OCI-LY1 (cell line): Measurements from ENCODE around the gene ZBTB38.

Experiments used
- H2AFZ ChIP-seq: fragments of 200-600 bp; sonication (generic), shearing (Covaris generic); 2 replicates; pipeline ENCODE4 v1.6.0; 2014; ENCODE audit warnings: antibody characterized with exemption, mild to moderate bottlenecking, low read length
- H3F3A ChIP-seq: fragments of 200-600 bp; sonication (generic), shearing (Covaris generic); 2 replicates; pipeline ENCODE4 v1.6.0; 2014; ENCODE audit warnings: mild to moderate bottlenecking, antibody characterized with exemption, low read length, moderate library complexity; ENCODE audit not compliant: insufficient read depth
- H3K27ac ChIP-seq: fragments of 200-600 bp; sonication (generic); 2 replicates; pipeline ENCODE4 v1.5.1; 2014; ENCODE audit warnings: low read length, mixed run types, mild to moderate bottlenecking, low read depth; ENCODE audit not compliant: poor library complexity, severe bottlenecking
- H3K27me3 ChIP-seq: fragments of 200-600 bp; sonication (generic); 2 replicates; pipeline ENCODE4 v1.6.0; 2014; ENCODE audit warnings: antibody characterized with exemption, mild to moderate bottlenecking, low read length, moderate library complexity; ENCODE audit not compliant: insufficient read depth
- H3K36me3 ChIP-seq: fragments of 200-600 bp; sonication (generic); 2 replicates; pipeline ENCODE4 v1.6.1; 2014; ENCODE audit warnings: mild to moderate bottlenecking, antibody characterized with exemption, low read length, moderate library complexity, mixed read lengths; ENCODE audit not compliant: insufficient read depth
- H3K4me1 ChIP-seq: fragments of 200-600 bp; sonication (generic); 2 replicates; pipeline ENCODE4 v1.5.1; 2014; ENCODE audit warnings: mild to moderate bottlenecking, low read length, moderate library complexity; ENCODE audit not compliant: insufficient read depth, severe bottlenecking
- H3K4me2 ChIP-seq: fragments of 200-600 bp; sonication (generic), shearing (Covaris generic); 2 replicates; pipeline ENCODE4 v1.6.1; 2014; ENCODE audit warnings: low read length
- H3K4me3 ChIP-seq: fragments of 200-600 bp; sonication (generic); 2 replicates; pipeline ENCODE4 v1.5.1; 2014; ENCODE audit warnings: low read length, low read depth, mild to moderate bottlenecking, mixed read lengths; ENCODE audit not compliant: poor library complexity, severe bottlenecking
- H3K79me2 ChIP-seq: fragments of 200-600 bp; shearing (Covaris generic); 2 replicates; pipeline ENCODE4 v1.6.1; 2016; ENCODE audit warnings: mixed run types, low read length, mixed read lengths; ENCODE audit not compliant: insufficient read depth
- H3K9ac ChIP-seq: fragments of 200-600 bp; sonication (generic), shearing (Covaris generic); 2 replicates; pipeline ENCODE4 v1.6.1; 2014; ENCODE audit warnings: mild to moderate bottlenecking, low read length, mixed read lengths
- H3K9me2 ChIP-seq: fragments of 200-600 bp; sonication (generic), shearing (Covaris generic); 2 replicates; pipeline ENCODE4 v1.6.1; 2014; ENCODE audit warnings: low read depth, mild to moderate bottlenecking, low read length, mixed read lengths
- H3K9me3 ChIP-seq: fragments of 200-600 bp; shearing (Covaris generic); 2 replicates; pipeline ENCODE4 v1.6.1; 2014; ENCODE audit warnings: low read length, mixed read lengths
- H4K20me1 ChIP-seq: fragments of 200-600 bp; sonication (generic), shearing (Covaris generic); 2 replicates; pipeline ENCODE4 v1.6.0; 2016; ENCODE audit warnings: mild to moderate bottlenecking, low read length; ENCODE audit not compliant: insufficient read depth
- EZH2 ChIP-seq: fragments of 200-600 bp; sonication (generic), shearing (Covaris generic); IDR thresholded peaks from 2 replicates; pipeline ENCODE4 v1.8.0; 2017; ENCODE audit warnings: borderline replicate concordance, mixed run types, mild to moderate bottlenecking, antibody characterized with exemption, low read length, moderate library complexity, mixed read lengths
- TF ChIP-seq, protein P1 (sequence below): fragments of 200-600 bp; sonication (generic), shearing (Covaris generic); IDR thresholded peaks from 2 replicates; pipeline ENCODE4 v1.5.1; 2017; ENCODE audit warnings: mild to moderate bottlenecking, antibody characterized with exemption, low read length, moderate library complexity, mixed read lengths

The ZBTB38 gene

GRCh38 chr3:141328286-141329166 is 39.8 kb upstream of the ZBTB38 start:
- no peak overlapping the region for H2AFZ ChIP-seq
- no peaks in the 10 kb centered on the region for H3K4me1 ChIP-seq
- no peak overlapping the region for H3K27ac ChIP-seq

GRCh38 chr3:141330235-141330634 is 38.1 kb upstream of the ZBTB38 start:
- Histone ChIP-seq H3K4me2 (no peak overlapping the region), H3K9me3 (no peaks in the 10 kb centered on the region), H3K27me3 (no peaks in the 10 kb centered on the region), H3K9me2 (no peaks in the 10 kb centered on the region), H4K20me1 (no peaks in the 10 kb centered on the region), H3K79me2 (no peaks in the 10 kb centered on the region), H3K9ac (no peak overlapping the region), H3K4me1 (no peaks in the 10 kb centered on the region), H2AFZ (no peak overlapping the region), H3K27ac (no peak overlapping the region), H3K36me3 (no peaks in the 10 kb centered on the region), H3K4me3 (no peak overlapping the region), H3F3A (no peaks in the 10 kb centered on the region)
- TF ChIP-seq, protein P1, sequence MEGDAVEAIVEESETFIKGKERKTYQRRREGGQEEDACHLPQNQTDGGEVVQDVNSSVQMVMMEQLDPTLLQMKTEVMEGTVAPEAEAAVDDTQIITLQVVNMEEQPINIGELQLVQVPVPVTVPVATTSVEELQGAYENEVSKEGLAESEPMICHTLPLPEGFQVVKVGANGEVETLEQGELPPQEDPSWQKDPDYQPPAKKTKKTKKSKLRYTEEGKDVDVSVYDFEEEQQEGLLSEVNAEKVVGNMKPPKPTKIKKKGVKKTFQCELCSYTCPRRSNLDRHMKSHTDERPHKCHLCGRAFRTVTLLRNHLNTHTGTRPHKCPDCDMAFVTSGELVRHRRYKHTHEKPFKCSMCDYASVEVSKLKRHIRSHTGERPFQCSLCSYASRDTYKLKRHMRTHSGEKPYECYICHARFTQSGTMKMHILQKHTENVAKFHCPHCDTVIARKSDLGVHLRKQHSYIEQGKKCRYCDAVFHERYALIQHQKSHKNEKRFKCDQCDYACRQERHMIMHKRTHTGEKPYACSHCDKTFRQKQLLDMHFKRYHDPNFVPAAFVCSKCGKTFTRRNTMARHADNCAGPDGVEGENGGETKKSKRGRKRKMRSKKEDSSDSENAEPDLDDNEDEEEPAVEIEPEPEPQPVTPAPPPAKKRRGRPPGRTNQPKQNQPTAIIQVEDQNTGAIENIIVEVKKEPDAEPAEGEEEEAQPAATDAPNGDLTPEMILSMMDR: no peak
- no peak for TF ChIP-seq EZH2

More at GRCh38 chr3:141328286-141329166, 39.8 kb upstream of the ZBTB38 start:
- Histone ChIP-seq H3K27me3 (no peaks in the 10 kb centered on the region), H3K36me3 (no peaks in the 10 kb centered on the region), H3K79me2 (no peaks in the 10 kb centered on the region), H3K4me2 (no peak overlapping the region), H3K9me3 (no peaks in the 10 kb centered on the region), H3K9ac (no peak overlapping the region), H4K20me1 (no peaks in the 10 kb centered on the region), H3K9me2 (no peaks in the 10 kb centered on the region), H3K4me3 (no peak overlapping the region), H3F3A (no peaks in the 10 kb centered on the region)
- no peak for TF ChIP-seq EZH2
- TF ChIP-seq, protein P1: no peak

- Histone ChIP-seq H3K4me1 (no peaks in the 10 kb centered on the region), H3K27ac (no peak overlapping the region)
Measured at GRCh38 chr3:141330718-141331376, 37.5 kb upstream of the ZBTB38 start.

More at GRCh38 chr3:141330718-141331376, 37.5 kb upstream of the ZBTB38 start:
- no peaks in the 10 kb centered on the region for H3K9me3 ChIP-seq
- H3K27me3 ChIP-seq: no peaks in the 10 kb centered on the region
- TF ChIP-seq, protein P1: no peak
- no peak for TF ChIP-seq EZH2
- no peak overlapping the region for H3K4me2 ChIP-seq
- H4K20me1 ChIP-seq: no peaks in the 10 kb centered on the region
- H2AFZ ChIP-seq: no peak overlapping the region
- no peaks in the 10 kb centered on the region for H3K9me2 ChIP-seq
- no peaks in the 10 kb centered on the region for H3K36me3 ChIP-seq
- no peaks in the 10 kb centered on the region for H3F3A ChIP-seq
- no peak overlapping the region for H3K4me3 ChIP-seq
- no peaks in the 10 kb centered on the region for H3K79me2 ChIP-seq
- no peak overlapping the region for H3K9ac ChIP-seq
